Heart left ventricle (tissue), 16 donors: ENCODE measurements around the gene GRIA1. TPM values are rescaled to one million over a fixed set of nuclear protein-coding genes. Genes with fewer than 3 reads are reported as not detected.

Source experiments
- ATAC-seq, 4 donors: fragments of 200-7000 bp; cut with Tn5 transposase; one replicate each; pipeline ENCODE4 v1.9.1; 2020 to 2022; ENCODE audit warnings: moderate library complexity in 4 of 4, mild to moderate bottlenecking in 3 of 4, moderate number of reproducible peaks in 1 of 4
- DNase-seq, 5 donors: peaks; one replicate each; pipeline ENCODE4 v3.0.0-alpha.2; 2020
- H3K27ac ChIP-seq, 12 donors: fragments of 200-600 bp; sonication (generic) in 4 of 12; one replicate each; pipeline versions ENCODE4 v1.5.0 to v1.8.0; 2016 to 2022; ENCODE audit warnings: mild to moderate bottlenecking in 2 of 12
- H3K27me3 ChIP-seq, 9 donors: fragments of 200-600 bp; sonication (generic) in 2 of 9; one replicate each; pipeline versions ENCODE4 v1.5.1 to v1.8.0; 2016 to 2022; ENCODE audit warnings: mild to moderate bottlenecking in 3 of 9
- H3K36me3 ChIP-seq, 9 donors: fragments of 200-600 bp; sonication (generic) in 2 of 9; one replicate each; pipeline versions ENCODE4 v1.5.0 to v1.8.0; 2018 to 2022; ENCODE audit warnings: mild to moderate bottlenecking in 2 of 9
- H3K4me1 ChIP-seq, 12 donors: fragments of 200-600 bp; sonication (generic) in 4 of 12; one replicate each; pipeline versions ENCODE4 v1.5.0 to v1.8.0; 2016 to 2022; ENCODE audit warnings: mild to moderate bottlenecking in 3 of 12
- H3K4me3 ChIP-seq, 12 donors: fragments of 200-600 bp; sonication (generic) in 4 of 12; one replicate each; pipeline versions ENCODE4 v1.5.0 to v1.8.0; 2017 to 2022; ENCODE audit warnings: mild to moderate bottlenecking in 9 of 12, moderate library complexity in 4 of 12
- H3K9me3 ChIP-seq, 12 donors: fragments of 200-600 bp; sonication (generic) in 4 of 12; one replicate each; pipeline versions ENCODE4 v1.5.0 to v1.8.0; 2016 to 2022; ENCODE audit warnings: mild to moderate bottlenecking in 1 of 12
- CTCF ChIP-seq, 12 donors: fragments of 200-600 bp; sonication (generic) in 4 of 12; IDR thresholded peaks; one replicate each; pipeline versions ENCODE4 v1.5.0 to v1.8.0; 2018 to 2022; ENCODE audit warnings: antibody characterized with exemption in 12 of 12, mild to moderate bottlenecking in 5 of 12
- POLR2A ChIP-seq, 2 donors: fragments of 450-650 bp; IDR thresholded peaks; one replicate each; pipeline ENCODE4 v1.6.1; 2017; ENCODE audit warnings: antibody characterized with exemption in 2 of 2, mild to moderate bottlenecking in 2 of 2, moderate library complexity in 2 of 2
- WGBS, 4 donors: extraction: QIAGEN DNeasy Blood & Tissue Kit in 2 of 4; methylation state at CpG; one replicate each; pipeline versions ENCODE4 v1.1.5 to v1.1.7; 2013 to 2018; 5-methylcytosine and 5-hydroxymethylcytosine counted together
- intact Hi-C, 10 donors: fragments of 100-400 bp; cut with DNase I; formaldehyde crosslinking; loops; one replicate each; pipeline versions ENCODE4 v1.11.1 to v1.14.2; 2022
- polyA plus RNA-seq, 2 donors: library from polyadenylated mRNA; stranded (reverse); fragments of 200-250 nt; gene quantifications; one replicate each; pipeline ENCODE4 v1.2.3, GENCODE V29; 2013
- total RNA-seq, 9 donors: library from RNA; depleted of rRNA in 2 of 9; stranded (reverse); fragments of >200 nt in 2 of 9; fragmentation: NEBNext Ultra II Directional in 3 of 9; extraction: Animal tissue kit (Norgen Biotek cat#: 25700) in 3 of 9; gene quantifications; one replicate each; pipeline versions ENCODE4 v1.1.0 to v1.2.4, GENCODE V29; 2016 to 2023
- donor health status: ischemic (EF 13 %, LVEDD 7.1; RV severe dilation, severe dysfunction).
- donor health status: healthy with polysubstance abuse.
- donor health status: DM: no; HTN: yes; CAD: no.
- donor health status: DM: no; HTN: no; CAD: no.
- donor health status: ischemic (EF 25% LVEDD 6.9; RV normal size, moderate dysfunction).
- donor health status: ischemic (EF 25% LVEDD 5.7; RV mildly dilated, moderate dysfunction).
- donor health status: healthy.
- donor health status: DM: yes; HTN: yes; CAD: no.
- donor health status: ischemic (EF 35%, LVEDD 5.7; RV mildly dilated, moderate dysfunction).
- donor health status: nonischemic (EF 11% LVEDD 7.7; RV severe dilation, severe dysfunction).
- donor health status: DM: yes; HTN: yes; CAD: no.
- donor health status: PGD.
- donor health status: ischemic (EF 29% LVEDD 5.4; RV normal size, mild dysfunction).
- donor health status: nonischemic (EF 23%, LVEDD 6.1; RV moderate dilation, normal function).

Gene GRIA1
- total and polyA plus RNA-seq, 11 donors: 0.07 to 1.5 (median 0.37) TPM; not detected in 3

GRCh38 chr5:153551537-153552079, 61.1 kb downstream of the GRIA1 start:
- TF ChIP-seq CTCF (IDR thresholded peaks at IDR 0.05) (no peak), POLR2A (IDR thresholded peaks at IDR 0.05) (no peak)
- peaks cover 0 to 11% (median 4%) of the 10 kb centered on the region in 12 donors for H3K4me1 ChIP-seq
- ATAC-seq (peak in 2 of 4 donors; percentile 59 to 61), DNase-seq (no peak)
- H3K36me3 ChIP-seq: no peaks in the 10 kb centered on the region
- no peaks in the 10 kb centered on the region for H3K9me3 ChIP-seq
- no peaks in the 10 kb centered on the region for H3K27me3 ChIP-seq
- intact Hi-C loops: no loop called here
- 6 to 9% (median 7%) methylated on average over 1 of the region's 1 CpG for WGBS, 4 donors
- H3K4me3 ChIP-seq: no peak overlapping the region
- H3K27ac ChIP-seq: peak overlapping the region in 1 of 12 donors; percentile 8

GRCh38 chr5:153552886-153553285, 62.4 kb downstream of the GRIA1 start:
- no peaks in the 10 kb centered on the region for H3K36me3 ChIP-seq
- H3K9me3 ChIP-seq: no peaks in the 10 kb centered on the region
- TF ChIP-seq CTCF (IDR thresholded peaks at IDR 0.05): no peak
- TF ChIP-seq POLR2A (IDR thresholded peaks at IDR 0.05): no peak
- ATAC-seq: no peak
- DNase-seq: no peak
- intact Hi-C loops: no loop called here
- H3K27me3 ChIP-seq: no peaks in the 10 kb centered on the region
- no peak overlapping the region for H3K4me3 ChIP-seq
- peaks cover 0 to 11% (median 4%) of the 10 kb centered on the region in 12 donors for H3K4me1 ChIP-seq
- H3K27ac ChIP-seq: no peak overlapping the region

- no peak for ATAC-seq
- H3K27ac ChIP-seq: no peak overlapping the region
- no peaks in the 10 kb centered on the region for H3K36me3 ChIP-seq
- WGBS, 4 donors: 69 to 88% (median 86%) methylated on average over 6 of the region's 6 CpGs
- peaks cover 0 to 11% (median 4%) of the 10 kb centered on the region in 12 donors for H3K4me1 ChIP-seq
- no peaks in the 10 kb centered on the region for H3K27me3 ChIP-seq
- no peak for DNase-seq
- H3K4me3 ChIP-seq: no peak overlapping the region
- no peak for TF ChIP-seq POLR2A (IDR thresholded peaks at IDR 0.05)
- no peak for TF ChIP-seq CTCF (IDR thresholded peaks at IDR 0.05)
- H3K9me3 ChIP-seq: peaks cover 0 to 4% (median 0%) of the 10 kb centered on the region in 12 donors
- intact Hi-C loops: no loop called here
These were observed 65.1 kb downstream of the GRIA1 start for GRCh38 chr5:153555420-153556114.

- no peak for TF ChIP-seq CTCF (IDR thresholded peaks at IDR 0.05)
- TF ChIP-seq POLR2A (IDR thresholded peaks at IDR 0.05): no peak
These were observed 68.5 kb downstream of the GRIA1 start for GRCh38 chr5:153558957-153559356.

More at GRCh38 chr5:153558957-153559356, 68.5 kb downstream of the GRIA1 start:
- intact Hi-C loops: no loop called here
- H3K4me1 ChIP-seq: no peaks in the 10 kb centered on the region
- no peak for DNase-seq
- WGBS, 4 donors: 58 to 91% (median 83%) methylated on average over 3 of the region's 3 CpGs
- no peaks in the 10 kb centered on the region for H3K27me3 ChIP-seq
- ATAC-seq: no peak
- no peaks in the 10 kb centered on the region for H3K36me3 ChIP-seq
- peaks cover 0 to 13% (median 0%) of the 10 kb centered on the region in 12 donors for H3K9me3 ChIP-seq
- H3K27ac ChIP-seq: no peak overlapping the region
- H3K4me3 ChIP-seq: no peak overlapping the region
